ENCODE measurements around the gene MRPL28. TPM values are rescaled to one million over a fixed set of nuclear protein-coding genes. Genes with fewer than 3 reads are reported as not detected.

Gene MRPL28
- total and polyA plus RNA-seq, 2 donors (not counting 3 experiments of a cell fraction or from before 2014, with no cell fraction given) = 104 to 180 TPM

DNA sequence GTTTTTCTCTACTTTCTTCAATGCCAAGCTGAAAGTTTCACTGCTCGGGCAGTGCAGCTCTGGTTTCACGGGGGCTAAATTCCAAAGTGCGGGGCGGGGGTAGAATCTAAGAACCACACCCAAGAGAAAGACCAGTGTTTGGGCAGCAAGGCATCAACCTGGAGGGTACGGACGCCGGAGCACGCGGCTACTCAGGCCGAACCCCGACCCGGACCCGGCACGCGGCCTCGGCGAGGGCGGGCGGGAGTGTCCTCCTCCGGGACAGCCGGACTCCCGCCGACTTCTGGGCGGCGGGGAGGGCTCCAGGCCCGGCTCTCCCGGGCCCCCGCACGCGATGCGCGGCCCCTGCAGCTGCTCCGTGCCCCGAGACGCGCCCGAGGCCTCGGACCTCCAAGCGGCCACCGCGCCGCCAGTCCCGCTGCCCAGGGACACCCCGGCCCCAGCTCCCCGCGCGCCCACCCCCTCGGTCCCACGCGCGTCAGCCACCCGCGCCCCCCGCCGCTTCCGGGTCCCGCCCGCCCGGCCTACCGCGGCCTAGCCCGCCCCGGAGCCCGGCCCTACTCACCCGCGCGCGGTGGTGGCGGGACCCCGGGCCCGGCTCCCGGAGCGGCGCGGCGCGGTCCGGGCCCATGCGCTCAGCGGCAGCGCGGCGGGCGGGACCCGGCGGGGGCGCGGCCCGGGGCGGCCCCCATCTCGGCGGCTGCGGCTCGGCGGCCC is 18.4 kb downstream of the MRPL28 start:
- TF ChIP-seq JUN (IDR thresholded peaks at IDR 0.05; ENCODE audit: borderline replicate concordance, insufficient read depth, insufficient read length, low read depth) (no peak), GATA2 (IDR thresholded peaks at IDR 0.05; ENCODE audit: insufficient read depth, insufficient read length, low read depth, low read length) (no peak), EZH2 (IDR thresholded peaks at IDR 0.05; ENCODE audit: borderline replicate concordance, low read depth, low read length, severe bottlenecking) (no peak)
- TF ChIP-seq, protein P1, sequence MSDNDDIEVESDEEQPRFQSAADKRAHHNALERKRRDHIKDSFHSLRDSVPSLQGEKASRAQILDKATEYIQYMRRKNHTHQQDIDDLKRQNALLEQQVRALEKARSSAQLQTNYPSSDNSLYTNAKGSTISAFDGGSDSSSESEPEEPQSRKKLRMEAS (IDR thresholded peaks at IDR 0.05; ENCODE audit: insufficient read depth, insufficient read length) = no peak
- H3K4me1 ChIP-seq (ENCODE audit: control insufficient read depth, extremely low read depth, insufficient read depth, low read length) = peaks cover 6% of the 10 kb centered on the region
- BruUV-seq (replicated peaks) = no TSS peak
- POLR2A ChIA-PET = interaction anchor here (0.5 kb wide), 1 partner anchor 31 kb away, joined by 4 read pairs; no protein-coding TSS in a partner anchor
- H3K9me3 ChIP-seq (replicated peaks; ENCODE audit: control insufficient read depth, insufficient read depth, low read length) = no peaks in the 10 kb centered on the region
- DNase-seq (ENCODE audit: low read depth, low spot score) (no peak), FAIRE-seq (no peak)
- H2AFZ ChIP-seq (ENCODE audit: low read depth, low read length) = peak overlapping the region; percentile 0
- dilution Hi-C loops (cut with MboI; ENCODE audit: extremely low pct_ligation_motif_present, low sequenced_read_pairs) = no loop called here
- no peak overlapping the region for H3K27ac ChIP-seq (ENCODE audit: insufficient read depth, low read depth, low read length)
- peaks cover 41% of the 10 kb centered on the region for H3K79me2 ChIP-seq (ENCODE audit: control insufficient read depth, insufficient read depth, low read length)
- H3K9ac ChIP-seq (replicated peaks; ENCODE audit: extremely low read depth, insufficient read depth, low read length) = peak overlapping the region; percentile 66
- no peaks in the 10 kb centered on the region for H3K9me1 ChIP-seq (replicated peaks; ENCODE audit: control insufficient read depth, extremely low read depth, insufficient read depth, low read length)
- CTCF ChIA-PET = interaction anchor here (0.6 to 3.8 kb wide), 13 partner anchors 10 to 124 kb away, joined by 3 to 26 read pairs (median 4); partner anchors contain the start of genes ARHGDIG, FAM234A, LUC7L and MRPL28
- H3K36me3 ChIP-seq (ENCODE audit: control insufficient read depth in 2 of 2, extremely low read depth in 1 of 2, insufficient read depth in 2 of 2, low read length in 2 of 2) = peaks cover 0 to 4% of the 10 kb centered on the region in 2 experiments
- H4K20me1 ChIP-seq (replicated peaks; ENCODE audit: control insufficient read depth, extremely low read depth, insufficient read depth, low read length) = peaks cover 2% of the 10 kb centered on the region
- H3K4me2 ChIP-seq (ENCODE audit: insufficient read depth, low read length) = peak overlapping the region; percentile 58
- intact Hi-C loops (cut with micrococcal nuclease) = loop anchor here (1.0 to 5.0 kb wide), 2 partner anchors 123 to 170 kb away; partner anchors contain the start of genes HBQ1 and LUC7L
- H3K4me3 ChIP-seq (replicated peaks in 1 of 3; ENCODE audit: insufficient read depth in 1 of 3, low read depth in 1 of 3, low read length in 3 of 3) = peak overlapping the region; percentile 33 to 62 (median 55)
- no peaks in the 10 kb centered on the region for H3K27me3 ChIP-seq (ENCODE audit: control insufficient read depth in 2 of 2, insufficient read depth in 2 of 2, low read length in 2 of 2)

DNA sequence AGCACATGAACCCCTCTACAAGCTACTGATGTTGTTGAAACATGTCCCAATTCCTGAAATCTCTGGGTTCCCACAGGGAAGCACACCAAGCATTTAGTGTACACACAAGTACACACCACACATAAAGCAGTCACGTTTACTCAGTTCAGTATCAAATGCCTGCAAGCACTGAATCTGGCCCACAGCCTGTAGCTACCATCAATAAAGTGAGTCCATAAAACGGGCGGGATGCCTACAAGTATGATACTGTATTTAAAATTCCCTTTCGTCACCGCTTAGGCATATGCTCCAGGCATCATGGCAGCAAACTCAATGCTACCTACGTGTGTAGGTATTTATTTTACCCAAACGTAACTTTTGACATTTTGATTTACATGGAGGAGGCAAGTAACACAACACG is 20.1 kb downstream of the MRPL28 start:
- Histone ChIP-seq H3K4me2 (ENCODE audit: insufficient read depth, low read length) (no peak overlapping the region), H3K9me1 (replicated peaks; ENCODE audit: control insufficient read depth, extremely low read depth, insufficient read depth, low read length) (no peaks in the 10 kb centered on the region), H3K9me3 (replicated peaks; ENCODE audit: control insufficient read depth, insufficient read depth, low read length) (no peaks in the 10 kb centered on the region), H4K20me1 (replicated peaks; ENCODE audit: control insufficient read depth, extremely low read depth, insufficient read depth, low read length) (peaks cover 2% of the 10 kb centered on the region), H3K79me2 (ENCODE audit: control insufficient read depth, insufficient read depth, low read length) (peaks cover 54% of the 10 kb centered on the region), H2AFZ (ENCODE audit: low read depth, low read length) (no peak overlapping the region), H3K9ac (replicated peaks; ENCODE audit: extremely low read depth, insufficient read depth, low read length) (no peak overlapping the region), H3K4me1 (ENCODE audit: control insufficient read depth, extremely low read depth, insufficient read depth, low read length) (peaks cover 6% of the 10 kb centered on the region), H3K27me3 (ENCODE audit: control insufficient read depth in 2 of 2, insufficient read depth in 2 of 2, low read length in 2 of 2) (no peaks in the 10 kb centered on the region), H3K27ac (ENCODE audit: insufficient read depth, low read depth, low read length) (no peak overlapping the region), H3K4me3 (replicated peaks in 1 of 3; ENCODE audit: insufficient read depth in 1 of 3, low read depth in 1 of 3, low read length in 3 of 3) (no peak overlapping the region), H3K36me3 (ENCODE audit: control insufficient read depth in 2 of 2, extremely low read depth in 1 of 2, insufficient read depth in 2 of 2, low read length in 2 of 2) (peaks cover 0 to 10% of the 10 kb centered on the region in 2 experiments)
- DNase-seq (ENCODE audit: low read depth, low spot score) (no peak), FAIRE-seq (no peak)
- ChIA-PET CTCF (interaction anchor here (3.8 kb wide), 1 partner anchor 12 kb away, joined by 26 read pairs; no protein-coding TSS in a partner anchor), POLR2A (no interaction called here)
- dilution Hi-C loops (cut with MboI; ENCODE audit: extremely low pct_ligation_motif_present, low sequenced_read_pairs) (no loop called here), intact Hi-C loops (cut with micrococcal nuclease) (loop anchor here (5.0 kb wide), 1 partner anchor 168 kb away; the partner anchor contains the start of gene HBQ1)
- TF ChIP-seq EZH2 (IDR thresholded peaks at IDR 0.05; ENCODE audit: borderline replicate concordance, low read depth, low read length, severe bottlenecking) (no peak), FOS (IDR thresholded peaks at IDR 0.05; ENCODE audit: borderline replicate concordance, insufficient read depth, low read length) (no peak), POLR2AphosphoS5 (IDR thresholded peaks at IDR 0.05; ENCODE audit: insufficient read depth, low read depth, low read length) (no peak), MYC (IDR thresholded peaks at IDR 0.05; ENCODE audit: low read depth, low read length) (no peak), POLR2A (IDR thresholded peaks at IDR 0.05; ENCODE audit: low read depth, low read length) (no peak), GATA2 (IDR thresholded peaks at IDR 0.05; ENCODE audit: insufficient read depth, insufficient read length, low read depth, low read length) (no peak), JUN (IDR thresholded peaks at IDR 0.05; ENCODE audit: borderline replicate concordance, insufficient read depth, insufficient read length, low read depth) (no peak)
- TF ChIP-seq, protein P1 (IDR thresholded peaks at IDR 0.05; ENCODE audit: insufficient read depth, insufficient read length) = no peak
- TF ChIP-seq, protein P2, sequence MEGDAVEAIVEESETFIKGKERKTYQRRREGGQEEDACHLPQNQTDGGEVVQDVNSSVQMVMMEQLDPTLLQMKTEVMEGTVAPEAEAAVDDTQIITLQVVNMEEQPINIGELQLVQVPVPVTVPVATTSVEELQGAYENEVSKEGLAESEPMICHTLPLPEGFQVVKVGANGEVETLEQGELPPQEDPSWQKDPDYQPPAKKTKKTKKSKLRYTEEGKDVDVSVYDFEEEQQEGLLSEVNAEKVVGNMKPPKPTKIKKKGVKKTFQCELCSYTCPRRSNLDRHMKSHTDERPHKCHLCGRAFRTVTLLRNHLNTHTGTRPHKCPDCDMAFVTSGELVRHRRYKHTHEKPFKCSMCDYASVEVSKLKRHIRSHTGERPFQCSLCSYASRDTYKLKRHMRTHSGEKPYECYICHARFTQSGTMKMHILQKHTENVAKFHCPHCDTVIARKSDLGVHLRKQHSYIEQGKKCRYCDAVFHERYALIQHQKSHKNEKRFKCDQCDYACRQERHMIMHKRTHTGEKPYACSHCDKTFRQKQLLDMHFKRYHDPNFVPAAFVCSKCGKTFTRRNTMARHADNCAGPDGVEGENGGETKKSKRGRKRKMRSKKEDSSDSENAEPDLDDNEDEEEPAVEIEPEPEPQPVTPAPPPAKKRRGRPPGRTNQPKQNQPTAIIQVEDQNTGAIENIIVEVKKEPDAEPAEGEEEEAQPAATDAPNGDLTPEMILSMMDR (IDR thresholded peaks at IDR 0.05; ENCODE audit: extremely low read depth in 1 of 2, insufficient read depth in 1 of 2, low read depth in 1 of 2, low read length in 2 of 2) = no peak
- BruUV-seq (replicated peaks) = no TSS peak

Data from endothelial cell of umbilical vein (primary cell).